ENCODE results near the gene ANKRD11. TPM values are rescaled to one million over a fixed set of nuclear protein-coding genes. Genes with fewer than 3 reads are reported as not detected.

Gene ANKRD11
- polyA plus RNA-seq, 1 donor (not counting 4 experiments of a cell fraction or from before 2014, with no cell fraction given): 30.1 TPM

GRCh38 chr16:89445166-89445565 is 45.2 kb downstream of the ANKRD11 start:
- Histone ChIP-seq H3K4me3 (ENCODE audit: control insufficient read depth in 2 of 3, extremely low read depth in 1 of 3, insufficient read depth in 2 of 3, low read depth in 1 of 3, low read length in 3 of 3) (peak overlapping the region in 1 of 3 experiments; percentile 16), H3K9ac (ENCODE audit: control insufficient read depth, extremely low read depth, insufficient read depth, low read length) (peak overlapping the region; percentile 36), H3K79me2 (ENCODE audit: control insufficient read depth, insufficient read depth, low read length) (peaks cover 94% of the 10 kb centered on the region), H3K36me3 (ENCODE audit: control insufficient read depth in 2 of 2, extremely low read depth in 1 of 2, insufficient read depth in 2 of 2, low read length in 2 of 2) (peaks cover 0 to 3% of the 10 kb centered on the region in 2 experiments), H3K9me1 (ENCODE audit: control insufficient read depth, extremely low read depth, insufficient read depth, low read length) (peaks cover 10% of the 10 kb centered on the region), H3K9me3 (ENCODE audit: control insufficient read depth, low read depth, low read length) (no peaks in the 10 kb centered on the region), H3K27ac (ENCODE audit: control insufficient read depth, insufficient read depth, low read length) (peak overlapping the region; percentile 93), H3K4me2 (ENCODE audit: control insufficient read depth, extremely low read depth, insufficient read depth, low read depth, low read length) (peak overlapping the region; percentile 91), H3K27me3 (ENCODE audit: control insufficient read depth, extremely low read depth, insufficient read depth, low read length) (no peaks in the 10 kb centered on the region), H4K20me1 (ENCODE audit: control insufficient read depth, extremely low read depth, insufficient read depth, low read length) (peaks cover 64% of the 10 kb centered on the region), H2AFZ (ENCODE audit: control insufficient read depth, low read length) (no peak overlapping the region), H3K4me1 (ENCODE audit: control insufficient read depth, extremely low read depth, insufficient read depth, low read length) (peaks cover 64% of the 10 kb centered on the region)
- TF ChIP-seq EZH2 (IDR thresholded peaks at IDR 0.05; ENCODE audit: low read length): no peak
- TF ChIP-seq, protein P1, sequence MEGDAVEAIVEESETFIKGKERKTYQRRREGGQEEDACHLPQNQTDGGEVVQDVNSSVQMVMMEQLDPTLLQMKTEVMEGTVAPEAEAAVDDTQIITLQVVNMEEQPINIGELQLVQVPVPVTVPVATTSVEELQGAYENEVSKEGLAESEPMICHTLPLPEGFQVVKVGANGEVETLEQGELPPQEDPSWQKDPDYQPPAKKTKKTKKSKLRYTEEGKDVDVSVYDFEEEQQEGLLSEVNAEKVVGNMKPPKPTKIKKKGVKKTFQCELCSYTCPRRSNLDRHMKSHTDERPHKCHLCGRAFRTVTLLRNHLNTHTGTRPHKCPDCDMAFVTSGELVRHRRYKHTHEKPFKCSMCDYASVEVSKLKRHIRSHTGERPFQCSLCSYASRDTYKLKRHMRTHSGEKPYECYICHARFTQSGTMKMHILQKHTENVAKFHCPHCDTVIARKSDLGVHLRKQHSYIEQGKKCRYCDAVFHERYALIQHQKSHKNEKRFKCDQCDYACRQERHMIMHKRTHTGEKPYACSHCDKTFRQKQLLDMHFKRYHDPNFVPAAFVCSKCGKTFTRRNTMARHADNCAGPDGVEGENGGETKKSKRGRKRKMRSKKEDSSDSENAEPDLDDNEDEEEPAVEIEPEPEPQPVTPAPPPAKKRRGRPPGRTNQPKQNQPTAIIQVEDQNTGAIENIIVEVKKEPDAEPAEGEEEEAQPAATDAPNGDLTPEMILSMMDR (optimal IDR thresholded peaks at IDR 0.05 in 1 of 3, IDR thresholded peaks at IDR 0.05 in 1 of 3, conservative IDR thresholded peaks at IDR 0.05 in 1 of 3; ENCODE audit: extremely low read depth in 1 of 3, insufficient read depth in 2 of 3, low read length in 3 of 3): no peak
- FAIRE-seq (no peak), DNase-seq (ENCODE audit: low read depth, low spot score) (no peak)
- dilution Hi-C loops (cut with MboI; ENCODE audit: extremely low pct_ligation_motif_present, low sequenced_read_pairs): no loop called here

GRCh38 chr16:89444728-89445127 is 45.6 kb downstream of the ANKRD11 start:
- H3K36me3 ChIP-seq (ENCODE audit: control insufficient read depth in 2 of 2, extremely low read depth in 1 of 2, insufficient read depth in 2 of 2, low read length in 2 of 2): peaks cover 0 to 7% of the 10 kb centered on the region in 2 experiments
- H3K27ac ChIP-seq (ENCODE audit: control insufficient read depth, insufficient read depth, low read length): peak overlapping the region; percentile 93
- FAIRE-seq (no peak), DNase-seq (ENCODE audit: low read depth, low spot score) (no peak)
- peaks cover 94% of the 10 kb centered on the region for H3K79me2 ChIP-seq (ENCODE audit: control insufficient read depth, insufficient read depth, low read length)
- H3K4me3 ChIP-seq (ENCODE audit: control insufficient read depth in 2 of 3, extremely low read depth in 1 of 3, insufficient read depth in 2 of 3, low read depth in 1 of 3, low read length in 3 of 3): peak overlapping the region in 1 of 3 experiments; percentile 16
- dilution Hi-C loops (cut with MboI; ENCODE audit: extremely low pct_ligation_motif_present, low sequenced_read_pairs): no loop called here
- no peak overlapping the region for H2AFZ ChIP-seq (ENCODE audit: control insufficient read depth, low read length)
- H4K20me1 ChIP-seq (ENCODE audit: control insufficient read depth, extremely low read depth, insufficient read depth, low read length): peaks cover 64% of the 10 kb centered on the region
- peak overlapping the region; percentile 36 for H3K9ac ChIP-seq (ENCODE audit: control insufficient read depth, extremely low read depth, insufficient read depth, low read length)
- H3K9me3 ChIP-seq (ENCODE audit: control insufficient read depth, low read depth, low read length): no peaks in the 10 kb centered on the region
- H3K4me2 ChIP-seq (ENCODE audit: control insufficient read depth, extremely low read depth, insufficient read depth, low read depth, low read length): peak overlapping the region; percentile 91
- peaks cover 10% of the 10 kb centered on the region for H3K9me1 ChIP-seq (ENCODE audit: control insufficient read depth, extremely low read depth, insufficient read depth, low read length)
- peaks cover 59% of the 10 kb centered on the region for H3K4me1 ChIP-seq (ENCODE audit: control insufficient read depth, extremely low read depth, insufficient read depth, low read length)
- TF ChIP-seq, protein P1 (optimal IDR thresholded peaks at IDR 0.05 in 1 of 3, IDR thresholded peaks at IDR 0.05 in 1 of 3, conservative IDR thresholded peaks at IDR 0.05 in 1 of 3; ENCODE audit: extremely low read depth in 1 of 3, insufficient read depth in 2 of 3, low read length in 3 of 3): no peak
- TF ChIP-seq EZH2 (IDR thresholded peaks at IDR 0.05; ENCODE audit: low read length): no peak
- H3K27me3 ChIP-seq (ENCODE audit: control insufficient read depth, extremely low read depth, insufficient read depth, low read length): no peaks in the 10 kb centered on the region
